ENCODE data around the gene UBR3.

Gene UBR3

GRCh38 chr2:170047331-170048065 lies 220.2 kb downstream of the UBR3 start:
- Histone ChIP-seq H3K36me3 (ENCODE audit: low read depth) (no peaks in the 10 kb centered on the region; the same call in 1 of the 2 replicates), H3K27me3 (ENCODE audit: insufficient read depth, poor library complexity, severe bottlenecking) (no peaks in the 10 kb centered on the region), H3K27ac (ENCODE audit: poor library complexity, severe bottlenecking) (no peak overlapping the region), H3K9me3 (ENCODE audit: severe bottlenecking) (no peaks in the 10 kb centered on the region), H3K4me1 (ENCODE audit: insufficient read depth, poor library complexity, severe bottlenecking) (no peaks in the 10 kb centered on the region), H3K4me3 (ENCODE audit: severe bottlenecking) (no peak overlapping the region)
- TF ChIP-seq, protein P1, sequence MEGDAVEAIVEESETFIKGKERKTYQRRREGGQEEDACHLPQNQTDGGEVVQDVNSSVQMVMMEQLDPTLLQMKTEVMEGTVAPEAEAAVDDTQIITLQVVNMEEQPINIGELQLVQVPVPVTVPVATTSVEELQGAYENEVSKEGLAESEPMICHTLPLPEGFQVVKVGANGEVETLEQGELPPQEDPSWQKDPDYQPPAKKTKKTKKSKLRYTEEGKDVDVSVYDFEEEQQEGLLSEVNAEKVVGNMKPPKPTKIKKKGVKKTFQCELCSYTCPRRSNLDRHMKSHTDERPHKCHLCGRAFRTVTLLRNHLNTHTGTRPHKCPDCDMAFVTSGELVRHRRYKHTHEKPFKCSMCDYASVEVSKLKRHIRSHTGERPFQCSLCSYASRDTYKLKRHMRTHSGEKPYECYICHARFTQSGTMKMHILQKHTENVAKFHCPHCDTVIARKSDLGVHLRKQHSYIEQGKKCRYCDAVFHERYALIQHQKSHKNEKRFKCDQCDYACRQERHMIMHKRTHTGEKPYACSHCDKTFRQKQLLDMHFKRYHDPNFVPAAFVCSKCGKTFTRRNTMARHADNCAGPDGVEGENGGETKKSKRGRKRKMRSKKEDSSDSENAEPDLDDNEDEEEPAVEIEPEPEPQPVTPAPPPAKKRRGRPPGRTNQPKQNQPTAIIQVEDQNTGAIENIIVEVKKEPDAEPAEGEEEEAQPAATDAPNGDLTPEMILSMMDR (IDR thresholded peaks at IDR 0.05; ENCODE audit: poor library complexity, severe bottlenecking) = no peak
- DNase-seq (ENCODE audit: low spot score) = no peak
- ATAC-seq (ENCODE audit: low read depth) = no peak

DNA sequence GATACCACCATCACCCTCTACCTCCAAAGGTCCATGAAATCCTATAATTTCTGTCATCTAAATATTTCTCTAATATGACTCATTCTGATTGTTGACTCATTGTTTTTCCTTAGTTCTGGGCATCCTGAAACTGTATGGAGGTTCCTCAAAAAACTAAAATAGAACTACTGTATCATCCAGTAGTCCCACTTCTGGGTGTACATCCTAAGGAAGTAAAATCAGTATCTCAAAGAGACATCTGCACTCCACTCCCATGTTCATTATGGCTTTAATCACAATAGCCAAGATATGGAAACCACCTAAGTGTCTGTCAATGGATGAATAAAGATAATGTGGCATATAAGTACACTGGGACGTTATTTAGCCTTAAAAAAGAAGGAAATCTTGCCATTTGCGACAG lies 224.9 kb downstream of the UBR3 start:
- Histone ChIP-seq H3K4me3 (ENCODE audit: severe bottlenecking) (no peak overlapping the region), H3K27me3 (ENCODE audit: insufficient read depth, poor library complexity, severe bottlenecking) (no peaks in the 10 kb centered on the region), H3K9me3 (ENCODE audit: severe bottlenecking) (no peaks in the 10 kb centered on the region), H3K27ac (ENCODE audit: poor library complexity, severe bottlenecking) (no peak overlapping the region), H3K4me1 (ENCODE audit: insufficient read depth, poor library complexity, severe bottlenecking) (no peaks in the 10 kb centered on the region), H3K36me3 (ENCODE audit: low read depth) (peaks cover 6% of the 10 kb centered on the region)
- ATAC-seq (ENCODE audit: low read depth) = 0 out of 3 replicates have a peak, but pooled peaks have one; percentile 29
- no peak for DNase-seq (ENCODE audit: low spot score)
- TF ChIP-seq, protein P1 (IDR thresholded peaks at IDR 0.05; ENCODE audit: poor library complexity, severe bottlenecking) = no peak

DNA sequence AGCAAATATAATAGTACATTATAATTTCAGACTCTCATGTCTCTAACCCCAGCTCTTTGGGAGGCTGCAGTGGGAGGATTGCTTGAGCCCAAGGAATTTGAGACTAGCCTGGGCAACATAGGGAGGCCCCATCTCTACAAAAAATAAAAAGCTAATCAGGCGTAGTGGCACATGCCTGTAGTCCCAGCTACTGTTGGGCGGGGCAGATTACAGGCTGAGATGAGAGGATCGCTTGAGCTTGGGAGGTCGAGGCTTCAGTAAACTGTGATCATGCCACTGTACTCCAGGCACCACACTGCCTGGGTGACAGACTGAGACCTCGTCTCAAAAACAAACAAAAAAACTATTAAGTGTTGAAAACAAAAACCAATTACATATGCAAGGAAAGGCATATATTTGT lies 227.7 kb downstream of the UBR3 start:
- H3K9me3 ChIP-seq (ENCODE audit: severe bottlenecking) = peaks cover under 1% of the 10 kb centered on the region

GRCh38 chr2:170056900-170057299 lies 229.6 kb downstream of the UBR3 start:
- Histone ChIP-seq H3K4me1 (ENCODE audit: insufficient read depth, poor library complexity, severe bottlenecking) (no peaks in the 10 kb centered on the region), H3K36me3 (ENCODE audit: low read depth) (peaks cover 6% of the 10 kb centered on the region)
- TF ChIP-seq, protein P1 (IDR thresholded peaks at IDR 0.05; ENCODE audit: poor library complexity, severe bottlenecking) = no peak

More for the DNA sequence above, 227.7 kb downstream of the UBR3 start:
- TF ChIP-seq, protein P1 (IDR thresholded peaks at IDR 0.05; ENCODE audit: poor library complexity, severe bottlenecking) = no peak
- H3K27me3 ChIP-seq (ENCODE audit: insufficient read depth, poor library complexity, severe bottlenecking) = no peaks in the 10 kb centered on the region
- H3K36me3 ChIP-seq (ENCODE audit: low read depth) = peaks cover 6% of the 10 kb centered on the region
- no peak for ATAC-seq (ENCODE audit: low read depth)
- no peak overlapping the region for H3K27ac ChIP-seq (ENCODE audit: poor library complexity, severe bottlenecking)
- no peak for DNase-seq (ENCODE audit: low spot score)
- no peak overlapping the region for H3K4me3 ChIP-seq (ENCODE audit: severe bottlenecking)
- H3K4me1 ChIP-seq (ENCODE audit: insufficient read depth, poor library complexity, severe bottlenecking) = no peaks in the 10 kb centered on the region

More at GRCh38 chr2:170056900-170057299, 229.6 kb downstream of the UBR3 start:
- DNase-seq (ENCODE audit: low spot score) (no peak), ATAC-seq (ENCODE audit: low read depth) (no peak)
- Histone ChIP-seq H3K27ac (ENCODE audit: poor library complexity, severe bottlenecking) (no peak overlapping the region), H3K9me3 (ENCODE audit: severe bottlenecking) (peaks cover 2% of the 10 kb centered on the region), H3K4me3 (ENCODE audit: severe bottlenecking) (no peak overlapping the region), H3K27me3 (ENCODE audit: insufficient read depth, poor library complexity, severe bottlenecking) (no peaks in the 10 kb centered on the region)

Data from RWPE2 (cell line).